HG03432 (cell line): ENCODE results near the gene FCN2.

Experiments
- ATAC-seq: cut with Tn5 transposase; IDR thresholded peaks from one replicate; pipeline ENCODE4 v1.9.1; 2021; ENCODE audit warnings: mild to moderate bottlenecking, moderate library complexity; ENCODE audit not compliant: unreplicated experiment

Gene FCN2

GRCh38 chr9:134867917-134868750 lies 12.5 kb upstream of the FCN2 start:
- no peak for ATAC-seq

GRCh38 chr9:134868751-134869553 lies 11.7 kb upstream of the FCN2 start:
- no peak for ATAC-seq

GRCh38 chr9:134869554-134870300 lies 10.9 kb upstream of the FCN2 start:
- ATAC-seq = no peak

GRCh38 chr9:134870301-134870694 lies 10.3 kb upstream of the FCN2 start:
- no peak for ATAC-seq

GRCh38 chr9:134870746-134871662 lies 9.6 kb upstream of the FCN2 start:
- ATAC-seq = no peak

- no peak for ATAC-seq
Measured at GRCh38 chr9:134871697-134872340, 8.8 kb upstream of the FCN2 start.

GRCh38 chr9:134872482-134873231 lies 8.0 kb upstream of the FCN2 start:
- no peak for ATAC-seq

GRCh38 chr9:134875371-134875770 lies 5.2 kb upstream of the FCN2 start:
- ATAC-seq = no peak

- no peak for ATAC-seq
Measured at GRCh38 chr9:134877541-134877940, 3.1 kb upstream of the FCN2 start.

- ATAC-seq = no peak
Measured at GRCh38 chr9:134879664-134880483, 736 bp upstream of the FCN2 start.

GRCh38 chr9:134881313-134881670 lies 682 bp downstream of the FCN2 start:
- ATAC-seq = no peak

- no peak for ATAC-seq
Measured at GRCh38 chr9:134882204-134882785, 1.7 kb downstream of the FCN2 start.

- ATAC-seq = no peak
Measured at GRCh38 chr9:134883040-134883782, 2.6 kb downstream of the FCN2 start.

- ATAC-seq = no peak
Measured at GRCh38 chr9:134884492-134884891, 3.9 kb downstream of the FCN2 start.

- no peak for ATAC-seq
Measured at GRCh38 chr9:134885001-134885678, 4.5 kb downstream of the FCN2 start.

- no peak for ATAC-seq
Measured at GRCh38 chr9:134885679-134886412, 5.2 kb downstream of the FCN2 start.
